HG02973 (cell line): ENCODE data around the gene CAPN1.

Experiments used
- ATAC-seq: cut with Tn5 transposase; IDR thresholded peaks from one replicate; pipeline ENCODE4 v1.9.1; 2021; ENCODE audit warnings: moderate library complexity; ENCODE audit not compliant: unreplicated experiment

Gene CAPN1

GRCh38 chr11:65189191-65189590 is 7.5 kb downstream of the CAPN1 start:
- no peak for ATAC-seq

- ATAC-seq: no peak
Observed at GRCh38 chr11:65194564-65194963, 12.8 kb downstream of the CAPN1 start.

GRCh38 chr11:65204143-65204542 is 22.4 kb downstream of the CAPN1 start:
- ATAC-seq: no peak

- ATAC-seq: no peak
Observed at GRCh38 chr11:65204646-65205601, 23.2 kb downstream of the CAPN1 start.

- no peak for ATAC-seq
Observed at GRCh38 chr11:65205602-65205967, 23.9 kb downstream of the CAPN1 start.

GRCh38 chr11:65206441-65206841 is 24.7 kb downstream of the CAPN1 start:
- ATAC-seq: no peak

GRCh38 chr11:65206901-65207300 is 25.2 kb downstream of the CAPN1 start:
- no peak for ATAC-seq

DNA sequence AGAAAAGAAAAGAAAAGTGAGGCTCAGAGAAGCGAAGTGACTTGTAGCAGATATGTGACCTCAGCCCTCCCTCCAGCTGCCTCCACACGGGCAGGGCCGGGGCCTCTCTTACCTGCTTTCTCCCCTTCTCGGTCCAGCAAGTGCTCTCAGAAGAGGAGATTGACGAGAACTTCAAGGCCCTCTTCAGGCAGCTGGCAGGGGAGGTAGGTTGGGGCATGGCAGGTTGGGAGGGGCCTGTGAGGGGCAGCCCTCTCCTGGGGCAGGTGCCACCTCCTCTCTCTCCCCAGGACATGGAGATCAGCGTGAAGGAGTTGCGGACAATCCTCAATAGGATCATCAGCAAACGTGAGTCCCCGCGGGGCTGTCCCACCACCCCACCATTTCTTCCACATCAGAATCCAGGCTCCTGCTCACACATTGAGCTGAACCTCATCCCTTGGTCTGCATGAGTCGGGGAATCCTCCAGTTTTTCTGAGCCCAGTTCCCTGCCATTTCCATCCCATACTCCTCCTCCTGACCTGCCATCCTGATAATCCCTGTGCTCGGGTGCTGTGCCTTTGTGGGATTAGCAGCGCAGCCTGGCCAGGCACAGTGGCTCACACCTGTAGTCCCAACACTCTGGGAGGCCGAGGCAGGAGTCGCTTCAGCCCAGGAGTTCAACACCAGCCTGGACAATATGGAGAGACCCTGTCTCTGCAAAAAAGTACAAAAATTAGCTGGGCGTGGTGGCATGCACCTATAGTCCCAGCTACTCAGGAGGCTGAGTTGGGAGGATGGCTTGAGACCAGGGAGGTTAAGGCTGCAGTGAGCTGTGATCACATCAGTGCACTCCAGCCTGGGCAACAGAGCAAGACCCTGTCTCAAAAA is 26.4 kb downstream of the CAPN1 start:
- ATAC-seq: no peak

DNA sequence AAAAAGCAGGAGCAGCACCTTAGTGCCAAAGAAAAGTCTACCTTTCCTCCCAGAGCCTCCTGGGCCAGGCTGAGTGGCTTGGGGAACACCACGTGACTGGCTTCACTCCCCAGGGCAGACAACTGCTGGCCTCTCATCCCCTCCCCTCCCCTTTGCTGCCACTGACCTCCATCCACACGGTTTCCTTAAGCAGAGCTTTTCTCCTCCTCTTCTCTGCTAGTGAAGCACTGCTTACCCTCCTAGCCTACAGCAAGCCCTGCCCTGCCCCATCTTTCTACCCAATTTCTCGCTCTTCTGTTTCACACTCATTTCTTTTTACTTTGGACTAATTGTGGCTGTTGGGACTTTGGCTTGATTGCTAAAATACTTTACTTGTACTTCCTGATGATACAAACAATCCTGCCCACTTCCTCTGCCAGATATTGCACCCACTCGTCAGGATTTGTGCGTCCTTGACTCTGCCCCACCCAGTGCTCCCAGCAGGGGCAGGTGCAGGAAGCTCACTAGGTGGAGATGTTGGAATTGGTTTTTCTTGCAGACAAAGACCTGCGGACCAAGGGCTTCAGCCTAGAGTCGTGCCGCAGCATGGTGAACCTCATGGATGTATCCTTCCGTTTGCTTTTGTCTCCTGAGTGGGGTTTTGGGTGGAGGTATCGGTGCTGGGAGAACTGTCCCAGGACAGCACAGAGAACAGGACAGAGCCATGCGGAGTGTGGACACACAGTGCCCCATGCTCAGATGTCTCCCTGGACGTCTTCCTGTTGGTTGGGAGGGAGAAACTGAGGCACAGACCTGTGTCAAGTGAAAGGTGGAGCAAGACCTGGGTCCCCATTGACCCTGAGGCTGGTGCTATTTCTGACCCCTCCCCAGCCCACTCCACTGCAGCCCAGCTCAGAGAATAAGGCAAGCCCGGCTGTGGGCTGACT is 27.3 kb downstream of the CAPN1 start:
- ATAC-seq: no peak

- no peak for ATAC-seq
Observed at GRCh38 chr11:65209711-65210360, 28.1 kb downstream of the CAPN1 start.

- no peak for ATAC-seq
Observed at GRCh38 chr11:65210361-65210731, 28.6 kb downstream of the CAPN1 start.

DNA sequence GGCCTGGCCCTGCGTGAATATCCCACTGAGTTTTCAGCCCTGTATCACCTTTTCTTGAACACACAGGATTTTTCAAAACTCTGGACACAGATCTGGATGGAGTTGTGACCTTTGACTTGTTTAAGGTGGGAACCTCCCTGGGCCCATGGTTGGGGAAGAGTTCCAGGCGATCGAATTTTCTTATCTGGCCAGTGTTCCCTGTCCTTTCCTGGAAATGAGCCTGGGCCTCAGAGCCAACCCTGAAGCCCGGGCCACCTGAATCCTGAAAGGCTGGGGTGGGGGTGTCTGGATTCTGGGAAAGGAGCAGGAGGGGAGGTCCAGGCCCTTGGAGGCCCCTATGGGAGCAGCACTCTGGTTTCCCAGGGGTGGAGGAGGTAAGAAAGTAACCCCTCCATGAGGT is 29.0 kb downstream of the CAPN1 start:
- no peak for ATAC-seq

GRCh38 chr11:65211293-65212105 is 29.8 kb downstream of the CAPN1 start:
- ATAC-seq: no peak

GRCh38 chr11:65212226-65212801 is 30.6 kb downstream of the CAPN1 start:
- ATAC-seq: no peak

DNA sequence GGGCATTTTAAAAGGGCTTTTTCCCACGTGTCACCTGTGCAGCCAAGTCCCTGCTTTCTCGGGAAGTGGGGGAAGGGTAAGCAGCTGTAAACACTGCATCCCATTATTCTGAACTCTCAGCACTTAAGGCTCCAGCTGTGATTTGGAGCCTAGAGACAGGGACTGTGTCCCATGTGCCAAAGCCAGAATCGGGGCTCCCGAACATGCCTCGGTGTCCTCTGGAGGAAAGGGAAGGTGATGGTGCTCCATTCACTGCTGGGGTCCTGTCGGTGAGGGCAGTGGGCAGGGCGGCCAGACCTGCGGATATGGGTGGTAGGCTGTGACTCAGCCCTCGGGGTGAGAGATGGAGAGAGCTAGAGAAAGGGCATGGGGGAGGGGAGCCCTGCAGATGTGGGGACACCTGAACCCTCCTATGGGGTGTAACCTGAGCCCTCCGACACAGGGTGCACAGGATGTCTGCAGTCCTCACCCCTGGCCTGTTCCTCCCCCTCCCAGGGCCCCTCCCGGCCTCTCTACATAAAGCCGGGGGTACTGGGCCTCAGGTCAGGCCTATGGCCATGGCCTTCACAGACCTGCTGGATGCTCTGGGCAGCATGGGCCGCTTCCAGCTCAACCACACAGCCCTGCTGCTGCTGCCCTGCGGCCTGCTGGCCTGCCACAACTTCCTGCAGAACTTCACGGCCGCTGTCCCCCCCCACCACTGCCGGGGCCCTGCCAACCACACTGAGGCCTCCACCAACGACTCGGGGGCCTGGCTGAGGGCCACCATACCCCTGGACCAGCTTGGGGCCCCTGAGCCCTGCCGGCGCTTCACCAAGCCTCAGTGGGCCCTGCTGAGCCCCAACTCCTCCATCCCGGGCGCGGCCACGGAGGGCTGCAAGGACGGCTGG is 31.8 kb downstream of the CAPN1 start:
- no peak for ATAC-seq

- no peak for ATAC-seq
Observed at GRCh38 chr11:65214212-65214845, 32.6 kb downstream of the CAPN1 start.

GRCh38 chr11:65215441-65216076 is 33.8 kb downstream of the CAPN1 start:
- no peak for ATAC-seq
